Measurements from ENCODE around the gene HOXD11.

HOXD11 gene

DNA sequence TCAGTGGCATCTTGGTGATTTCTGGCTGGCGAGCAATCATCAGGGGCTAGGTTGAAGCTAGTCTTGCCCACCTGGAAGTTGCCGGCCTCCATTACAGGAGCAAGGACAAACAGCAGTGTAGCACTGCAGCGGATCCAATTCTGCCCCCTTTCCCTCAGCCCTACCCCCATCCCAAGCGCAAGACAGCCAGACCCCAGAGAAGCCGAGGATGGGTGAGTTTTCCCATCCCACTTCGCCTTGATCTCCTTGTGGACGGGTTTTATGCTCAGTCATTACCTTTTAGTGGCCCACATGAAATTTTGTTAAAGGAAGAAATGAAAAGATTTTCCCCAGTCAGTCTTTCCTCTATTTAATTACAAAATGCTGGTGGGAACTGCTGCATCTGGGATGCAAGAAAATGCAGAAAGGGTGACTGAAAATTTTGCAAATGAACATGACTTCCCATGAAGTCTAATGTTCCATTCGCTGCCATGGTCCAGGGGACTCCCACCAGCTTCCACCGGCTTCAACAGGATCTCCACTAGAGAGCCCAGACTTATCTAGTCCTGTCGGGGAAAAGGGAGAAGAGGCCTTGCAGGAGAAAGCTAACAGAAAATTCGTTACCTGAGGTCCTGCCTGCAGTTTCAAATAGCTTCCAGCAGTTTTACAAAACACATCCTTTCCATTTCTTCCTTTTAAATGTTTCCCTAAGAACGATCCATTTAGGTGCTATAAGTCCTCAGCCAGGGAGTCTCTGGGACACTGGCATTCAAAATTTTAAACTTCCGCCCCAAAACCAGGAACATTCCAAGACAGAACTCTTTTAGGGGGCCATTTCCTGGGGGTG, 13.5 kb downstream of the HOXD11 start:
- intact Hi-C loops (cut with DNase I; ENCODE audit: low total_unique reads) = no loop called here
- DNase-seq = no peak
- Histone ChIP-seq H3K4me1 (peaks cover 0 to 31% (median 26%) of the 10 kb centered on the region in 4 donors), H3K36me3 (no peaks in the 10 kb centered on the region), H3K4me3 (no peak overlapping the region), H3K27ac (no peak overlapping the region), H3K27me3 (peaks cover 14 to 99% of the 10 kb centered on the region in 2 donors), H3K9me3 (no peaks in the 10 kb centered on the region)
- TF ChIP-seq CTCF (IDR thresholded peaks at IDR 0.05) = no peak

GRCh38 chr2:176121190-176122051, 14.3 kb downstream of the HOXD11 start:
- no peaks in the 10 kb centered on the region for H3K36me3 ChIP-seq
- no peaks in the 10 kb centered on the region for H3K9me3 ChIP-seq
- no peak overlapping the region for H3K27ac ChIP-seq
- peak overlapping the region; percentile 51 to 57 for H3K4me3 ChIP-seq
- intact Hi-C loops (cut with DNase I; ENCODE audit: low total_unique reads) = no loop called here
- no peak for TF ChIP-seq CTCF (IDR thresholded peaks at IDR 0.05)
- H3K4me1 ChIP-seq = peaks cover 0 to 26% (median 19%) of the 10 kb centered on the region in 4 donors
- H3K27me3 ChIP-seq = peaks cover 14 to 97% of the 10 kb centered on the region in 2 donors
- no peak for DNase-seq

GRCh38 chr2:176122052-176122682, 15.1 kb downstream of the HOXD11 start:
- Histone ChIP-seq H3K4me1 (peaks cover 0 to 22% (median 18%) of the 10 kb centered on the region in 4 donors), H3K27me3 (peaks cover 12 to 89% of the 10 kb centered on the region in 2 donors), H3K36me3 (no peaks in the 10 kb centered on the region), H3K4me3 (peak overlapping the region; percentile 51 to 57), H3K9me3 (no peaks in the 10 kb centered on the region), H3K27ac (peak overlapping the region; percentile 14 to 54)
- intact Hi-C loops (cut with DNase I; ENCODE audit: low total_unique reads) = no loop called here
- DNase-seq = no peak
- no peak for TF ChIP-seq CTCF (IDR thresholded peaks at IDR 0.05)

GRCh38 chr2:176122683-176123410, 15.8 kb downstream of the HOXD11 start, which contains the start of gene HOXD9:
TSS of gene HOXD9 (plus strand) at chr2:176122719. CDS start at chr2:176122769, 50 bp downstream.
- H3K27ac ChIP-seq = peak within 1 kb of the TSS; percentile 41 to 54
- DNase-seq = peak in 1 of 2 donors; percentile 76
- H3K27me3 ChIP-seq = peaks cover 8 to 85% of the 10 kb centered on the region in 2 donors
- no peaks in the 10 kb centered on the region for H3K9me3 ChIP-seq
- H3K4me3 ChIP-seq = peak within 1 kb of the TSS; percentile 51 to 57
- no peak for TF ChIP-seq CTCF (IDR thresholded peaks at IDR 0.05)
- no peaks in the 10 kb centered on the region for H3K36me3 ChIP-seq
- intact Hi-C loops (cut with DNase I; ENCODE audit: low total_unique reads) = no loop called here
- peaks cover 0 to 24% (median 19%) of the 10 kb centered on the region in 4 donors for H3K4me1 ChIP-seq
